Measurements from ENCODE around the gene MNAT1.
A peak's percentile ranks its signal among the peaks of the same experiment; 100 is the strongest.

MNAT1 gene

DNA sequence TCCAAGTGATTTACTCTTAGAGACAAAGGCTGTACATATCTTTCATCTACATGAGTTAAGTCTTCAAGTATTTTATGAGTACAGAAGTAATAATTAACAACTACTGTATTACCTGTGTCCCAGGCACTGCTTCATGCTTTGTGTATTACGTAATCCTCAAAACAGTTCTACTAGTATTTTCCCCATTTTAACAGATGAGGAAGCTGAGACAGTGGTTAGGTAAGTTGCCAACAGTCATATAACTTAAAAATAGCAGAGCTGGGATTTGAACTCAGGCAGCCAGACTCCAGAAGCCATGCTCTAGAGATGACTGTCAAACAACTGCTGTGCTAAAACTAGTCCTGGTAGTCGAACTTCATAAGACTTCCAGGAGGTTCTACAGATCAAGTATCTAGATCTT is 235.6 kb downstream of the MNAT1 start:
- H3K27me3 ChIP-seq (ENCODE audit: low read depth, low read length) = no peaks in the 10 kb centered on the region
- H3K9me3 ChIP-seq (ENCODE audit: control insufficient read depth in 1 of 2, low read length in 2 of 2) = no peaks in the 10 kb centered on the region
- peaks cover 0 to 4% of the 10 kb centered on the region in 2 donors for H3K36me3 ChIP-seq (ENCODE audit: control insufficient read depth in 1 of 2, insufficient read depth in 2 of 2, low read length in 2 of 2)
- peaks cover under 1 to 6% of the 10 kb centered on the region in 2 donors for H3K4me1 ChIP-seq (ENCODE audit: control insufficient read depth in 1 of 2, insufficient read depth in 2 of 2, low read length in 2 of 2)
- H3K27ac ChIP-seq (ENCODE audit: low read length) = no peak overlapping the region
- H3K4me3 ChIP-seq (ENCODE audit: low read depth in 1 of 2, low read length in 2 of 2) = no peak overlapping the region

DNA sequence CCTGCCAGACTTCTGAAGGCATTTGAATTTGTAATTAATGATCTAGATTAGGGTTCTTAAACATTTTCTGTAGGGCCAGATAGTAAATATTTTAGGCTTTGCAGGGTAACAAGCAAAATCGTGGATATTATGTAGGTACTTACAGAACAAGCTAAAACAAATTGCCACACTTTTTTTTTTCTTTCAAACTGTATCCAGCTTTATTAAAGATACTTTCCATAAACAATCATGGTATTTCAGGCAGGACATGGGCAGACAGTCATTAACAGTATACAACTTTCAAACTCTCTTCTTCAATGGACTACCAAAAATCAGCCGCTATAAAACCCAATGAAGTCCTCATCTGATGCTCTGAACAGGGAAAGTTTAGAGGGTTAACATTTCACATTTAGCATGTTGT is 236.7 kb downstream of the MNAT1 start:
- Histone ChIP-seq H3K27me3 (ENCODE audit: low read depth, low read length) (no peaks in the 10 kb centered on the region), H3K36me3 (ENCODE audit: control insufficient read depth in 1 of 2, insufficient read depth in 2 of 2, low read length in 2 of 2) (peaks cover 2 to 9% of the 10 kb centered on the region in 2 donors), H3K4me3 (ENCODE audit: low read depth in 1 of 2, low read length in 2 of 2) (no peak overlapping the region), H3K4me1 (ENCODE audit: control insufficient read depth in 1 of 2, insufficient read depth in 2 of 2, low read length in 2 of 2) (peaks cover 3 to 6% of the 10 kb centered on the region in 2 donors), H3K27ac (ENCODE audit: low read length) (no peak overlapping the region), H3K9me3 (ENCODE audit: control insufficient read depth in 1 of 2, low read length in 2 of 2) (no peaks in the 10 kb centered on the region)

DNA sequence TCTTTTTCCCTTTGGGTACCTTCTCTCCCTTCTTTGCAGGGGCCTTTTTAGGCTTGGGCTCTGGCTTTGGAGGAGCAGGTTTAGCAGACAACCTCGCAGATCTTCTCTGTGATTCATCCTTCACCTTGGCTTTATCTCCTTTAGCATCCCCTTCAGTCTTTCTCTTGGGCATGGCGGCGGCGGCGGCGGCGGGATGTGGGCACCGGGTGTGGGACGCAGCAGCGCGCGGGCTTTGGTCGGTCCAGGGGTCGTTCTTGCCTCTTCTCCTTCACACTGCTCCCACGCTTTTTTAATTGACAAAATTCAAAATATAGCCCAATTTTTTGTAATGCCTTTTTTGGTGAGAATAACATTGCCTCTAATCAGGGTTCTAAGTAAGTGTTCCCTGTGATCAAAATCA is 237.7 kb downstream of the MNAT1 start:
- peaks cover 7 to 9% of the 10 kb centered on the region in 2 donors for H3K36me3 ChIP-seq (ENCODE audit: control insufficient read depth in 1 of 2, insufficient read depth in 2 of 2, low read length in 2 of 2)
- no peak overlapping the region for H3K4me3 ChIP-seq (ENCODE audit: low read depth in 1 of 2, low read length in 2 of 2)
- no peaks in the 10 kb centered on the region for H3K27me3 ChIP-seq (ENCODE audit: low read depth, low read length)
- no peaks in the 10 kb centered on the region for H3K9me3 ChIP-seq (ENCODE audit: control insufficient read depth in 1 of 2, low read length in 2 of 2)
- H3K27ac ChIP-seq (ENCODE audit: low read length) = no peak overlapping the region
- H3K4me1 ChIP-seq (ENCODE audit: control insufficient read depth in 1 of 2, insufficient read depth in 2 of 2, low read length in 2 of 2) = peaks cover 3 to 6% of the 10 kb centered on the region in 2 donors

DNA sequence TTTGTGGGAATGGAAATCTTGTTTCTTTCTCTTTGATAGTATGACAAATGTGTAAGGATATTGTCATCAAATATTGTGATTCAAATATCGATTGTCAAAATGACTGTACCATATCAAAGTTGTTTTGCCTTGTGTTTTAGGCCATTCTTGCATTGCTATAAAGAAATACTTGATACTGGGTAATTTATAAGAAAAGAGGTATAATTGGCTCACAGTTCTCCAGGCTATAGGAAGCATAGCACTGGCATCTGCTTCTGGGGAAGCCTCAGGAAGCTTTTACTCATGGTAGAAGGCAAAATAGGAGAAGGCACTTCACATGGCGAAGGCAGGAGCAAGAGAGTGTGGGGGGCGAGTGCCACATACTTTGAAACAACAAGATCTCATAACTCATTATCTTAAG is 238.5 kb downstream of the MNAT1 start:
- Histone ChIP-seq H3K27ac (ENCODE audit: low read length) (no peak overlapping the region), H3K9me3 (ENCODE audit: control insufficient read depth in 1 of 2, low read length in 2 of 2) (no peaks in the 10 kb centered on the region), H3K27me3 (ENCODE audit: low read depth, low read length) (no peaks in the 10 kb centered on the region), H3K36me3 (ENCODE audit: control insufficient read depth in 1 of 2, insufficient read depth in 2 of 2, low read length in 2 of 2) (peaks cover 7 to 9% of the 10 kb centered on the region in 2 donors), H3K4me3 (ENCODE audit: low read depth in 1 of 2, low read length in 2 of 2) (no peak overlapping the region), H3K4me1 (ENCODE audit: control insufficient read depth in 1 of 2, insufficient read depth in 2 of 2, low read length in 2 of 2) (peaks cover 3 to 6% of the 10 kb centered on the region in 2 donors)

DNA sequence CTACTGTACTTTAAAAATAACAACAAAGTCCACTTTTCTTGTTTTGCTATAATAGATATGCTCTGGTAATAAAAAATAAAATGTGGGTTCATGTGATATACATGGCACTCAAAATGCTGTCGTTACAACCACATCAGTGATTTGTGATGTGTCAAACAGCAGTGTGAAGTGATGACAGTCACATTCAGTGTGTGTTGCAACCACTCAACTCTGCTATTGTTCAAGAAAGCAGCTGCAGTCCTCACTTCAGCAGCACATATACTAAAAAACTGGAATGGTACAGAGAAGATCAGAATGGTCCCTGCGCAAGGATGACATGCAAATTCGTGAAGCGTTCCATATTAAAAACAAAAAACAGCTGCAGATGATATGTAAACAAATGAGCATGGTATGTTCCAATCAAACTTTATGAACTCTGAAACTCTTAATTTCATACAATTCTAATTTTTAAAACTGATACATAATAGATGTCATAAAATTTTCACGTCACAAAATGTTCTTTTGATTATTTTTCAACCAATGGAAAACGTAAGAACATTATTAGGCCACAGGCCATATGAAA is 239.6 kb downstream of the MNAT1 start:
- Histone ChIP-seq H3K36me3 (ENCODE audit: control insufficient read depth in 1 of 2, insufficient read depth in 2 of 2, low read length in 2 of 2) (peaks cover 7 to 9% of the 10 kb centered on the region in 2 donors), H3K27ac (ENCODE audit: low read length) (no peak overlapping the region), H3K4me1 (ENCODE audit: control insufficient read depth in 1 of 2, insufficient read depth in 2 of 2, low read length in 2 of 2) (peaks cover 3 to 6% of the 10 kb centered on the region in 2 donors), H3K4me3 (ENCODE audit: low read depth in 1 of 2, low read length in 2 of 2) (no peak overlapping the region), H3K27me3 (ENCODE audit: low read depth, low read length) (no peaks in the 10 kb centered on the region), H3K9me3 (ENCODE audit: control insufficient read depth in 1 of 2, low read length in 2 of 2) (no peaks in the 10 kb centered on the region)

DNA sequence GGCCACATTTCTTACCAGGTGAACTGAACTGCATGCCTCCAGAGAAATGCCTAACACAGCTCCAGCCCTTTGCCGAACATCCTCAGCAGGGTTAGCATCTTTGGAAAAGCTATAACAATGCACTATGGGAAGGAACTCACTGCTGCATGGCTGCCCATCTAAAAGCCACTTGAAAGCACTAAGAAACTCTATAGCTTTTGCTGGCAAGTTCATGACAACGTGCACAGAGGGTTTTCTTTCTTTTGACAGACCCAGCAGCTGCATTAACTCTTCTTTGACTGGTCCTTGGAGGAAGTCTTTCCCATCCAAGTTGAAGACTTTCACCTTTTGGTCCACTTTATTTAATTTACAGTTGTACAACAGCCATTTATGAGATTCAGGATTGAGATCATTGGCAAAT is 241.0 kb downstream of the MNAT1 start:
- H3K36me3 ChIP-seq (ENCODE audit: control insufficient read depth in 1 of 2, insufficient read depth in 2 of 2, low read length in 2 of 2) = peaks cover 7 to 9% of the 10 kb centered on the region in 2 donors
- no peaks in the 10 kb centered on the region for H3K9me3 ChIP-seq (ENCODE audit: control insufficient read depth in 1 of 2, low read length in 2 of 2)
- no peak overlapping the region for H3K27ac ChIP-seq (ENCODE audit: low read length)
- peaks cover 6 to 14% of the 10 kb centered on the region in 2 donors for H3K4me1 ChIP-seq (ENCODE audit: control insufficient read depth in 1 of 2, insufficient read depth in 2 of 2, low read length in 2 of 2)
- no peak overlapping the region for H3K4me3 ChIP-seq (ENCODE audit: low read depth in 1 of 2, low read length in 2 of 2)
- no peaks in the 10 kb centered on the region for H3K27me3 ChIP-seq (ENCODE audit: low read depth, low read length)

DNA sequence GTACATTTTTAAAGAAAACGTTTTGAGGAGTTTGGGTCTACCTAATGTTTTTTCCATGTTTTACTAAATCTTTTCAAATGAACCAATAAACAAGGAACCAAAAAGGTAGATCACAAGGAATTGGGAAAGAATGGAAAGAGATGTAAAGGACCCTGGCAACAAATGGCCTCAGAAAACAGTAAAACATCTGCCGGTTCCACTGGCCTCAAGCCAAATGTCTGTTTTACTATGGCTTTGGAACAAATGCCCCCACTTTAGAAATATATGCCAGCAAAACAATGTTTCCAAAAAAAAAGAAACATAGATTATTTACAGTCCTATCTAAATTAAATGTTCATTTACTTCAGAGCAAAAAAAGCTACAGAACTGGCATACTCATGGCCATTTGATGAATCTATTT is 243.3 kb downstream of the MNAT1 start:
- no peaks in the 10 kb centered on the region for H3K9me3 ChIP-seq (ENCODE audit: control insufficient read depth in 1 of 2, low read length in 2 of 2)
- peaks cover 7 to 13% of the 10 kb centered on the region in 2 donors for H3K36me3 ChIP-seq (ENCODE audit: control insufficient read depth in 1 of 2, insufficient read depth in 2 of 2, low read length in 2 of 2)
- no peak overlapping the region for H3K27ac ChIP-seq (ENCODE audit: low read length)
- no peak overlapping the region for H3K4me3 ChIP-seq (ENCODE audit: low read depth in 1 of 2, low read length in 2 of 2)
- peaks cover 18 to 26% of the 10 kb centered on the region in 2 donors for H3K4me1 ChIP-seq (ENCODE audit: control insufficient read depth in 1 of 2, insufficient read depth in 2 of 2, low read length in 2 of 2)
- H3K27me3 ChIP-seq (ENCODE audit: low read depth, low read length) = no peaks in the 10 kb centered on the region

DNA sequence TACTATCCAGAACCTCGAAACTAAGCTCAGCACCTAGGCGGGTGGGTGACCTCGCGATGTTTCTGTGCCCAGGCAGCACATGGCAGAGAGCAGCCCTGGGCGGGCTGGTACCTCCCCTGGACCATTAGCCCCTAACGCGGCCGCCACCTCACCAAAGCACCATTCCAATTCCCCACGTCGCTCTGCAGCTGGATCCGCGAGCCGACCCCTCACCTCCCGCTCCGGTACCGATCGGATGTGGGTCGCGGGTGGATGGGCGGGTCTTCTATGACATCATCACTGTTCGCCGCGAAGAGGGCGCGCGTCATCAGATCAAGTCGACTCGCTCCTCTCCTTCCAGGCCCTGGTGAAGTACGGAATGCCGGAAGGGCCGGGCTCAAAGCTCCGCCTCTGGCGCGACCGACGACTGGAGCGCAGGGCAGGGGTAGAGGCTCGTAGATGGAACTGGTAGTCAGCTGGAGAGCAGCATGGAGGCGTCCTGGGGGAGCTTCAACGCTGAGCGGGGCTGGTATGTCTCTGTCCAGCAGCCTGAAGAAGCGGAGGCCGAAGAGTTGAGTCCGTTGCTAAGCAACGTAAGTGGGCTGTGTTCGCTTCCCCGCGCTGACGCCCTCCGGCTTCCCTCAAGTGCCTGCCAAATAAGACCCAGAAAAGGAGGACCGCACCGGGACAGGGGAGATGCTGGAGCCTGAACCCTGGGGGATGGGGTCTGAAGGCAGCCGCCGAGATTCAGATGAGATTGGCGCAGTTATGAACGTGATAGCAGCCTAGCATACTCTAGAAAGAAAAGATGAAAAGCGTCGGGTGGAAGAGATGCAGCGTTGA is 246.5 kb downstream of the MNAT1 start, which contains the start of the genes SLC38A6 and TRMT5:
Gene SLC38A6, plus strand, starts transcription at position 435 of the 822 bp plus-strand sequence. Its CDS starts 33 bp downstream, at position 468.
Gene TRMT5, minus strand, starts transcription at position 269 of the 822 bp plus-strand sequence. Its CDS starts 106 bp downstream, at position 163.
- peak within 1 kb of the TSS; percentile 93 to 95 for H3K4me3 ChIP-seq (ENCODE audit: low read depth in 1 of 2, low read length in 2 of 2)
- no peaks in the 10 kb centered on the region for H3K27me3 ChIP-seq (ENCODE audit: low read depth, low read length)
- H3K27ac ChIP-seq (ENCODE audit: low read length) = peak within 1 kb of the TSS; percentile 91
- peaks cover 7 to 20% of the 10 kb centered on the region in 2 donors for H3K36me3 ChIP-seq (ENCODE audit: control insufficient read depth in 1 of 2, insufficient read depth in 2 of 2, low read length in 2 of 2)
- no peaks in the 10 kb centered on the region for H3K9me3 ChIP-seq (ENCODE audit: control insufficient read depth in 1 of 2, low read length in 2 of 2)
- H3K4me1 ChIP-seq (ENCODE audit: control insufficient read depth in 1 of 2, insufficient read depth in 2 of 2, low read length in 2 of 2) = peaks cover 18 to 31% of the 10 kb centered on the region in 2 donors

DNA sequence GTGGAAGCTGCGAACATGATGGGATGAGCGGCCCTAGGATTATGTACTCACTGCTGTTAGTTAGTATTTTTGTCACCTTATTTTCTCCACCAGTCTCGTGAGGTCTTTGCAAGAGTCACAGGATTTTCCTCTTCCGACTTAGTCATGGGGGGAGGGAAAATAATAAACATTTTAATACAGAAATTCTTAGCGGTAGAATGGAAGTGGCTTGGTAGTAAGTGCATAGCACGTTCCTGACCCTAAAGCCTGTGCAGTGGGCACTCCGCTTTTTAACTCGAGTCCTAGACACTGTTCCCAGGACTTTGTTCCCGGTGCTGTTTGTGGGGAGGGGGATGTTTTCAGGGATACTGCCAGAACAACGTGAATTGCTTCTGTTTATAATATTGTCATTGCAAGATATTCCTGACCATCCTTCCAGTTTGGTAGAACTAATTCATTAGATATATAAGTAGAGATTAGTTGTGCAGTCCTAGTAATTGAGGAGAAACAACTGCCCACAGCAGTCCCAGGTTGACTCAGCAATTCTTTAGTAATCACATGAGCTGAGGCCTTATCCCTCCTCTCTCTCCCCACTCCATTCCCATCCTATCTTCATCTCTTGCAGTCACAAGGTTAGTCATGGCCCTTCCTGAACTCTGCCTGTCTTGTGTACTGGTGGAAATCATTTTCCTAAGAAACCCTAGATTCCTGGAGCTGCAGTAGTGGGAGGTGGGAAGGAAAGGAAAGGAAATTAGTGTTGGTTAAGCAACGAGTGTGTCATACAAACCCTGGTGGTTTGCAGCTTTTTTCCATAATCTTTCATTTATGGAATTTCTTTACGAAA is 247.3 kb downstream of the MNAT1 start:
- H3K27me3 ChIP-seq (ENCODE audit: low read depth, low read length) = no peaks in the 10 kb centered on the region
- peak overlapping the region; percentile 93 to 95 for H3K4me3 ChIP-seq (ENCODE audit: low read depth in 1 of 2, low read length in 2 of 2)
- H3K4me1 ChIP-seq (ENCODE audit: control insufficient read depth in 1 of 2, insufficient read depth in 2 of 2, low read length in 2 of 2) = peaks cover 18 to 31% of the 10 kb centered on the region in 2 donors
- peaks cover 0 to 23% of the 10 kb centered on the region in 2 donors for H3K36me3 ChIP-seq (ENCODE audit: control insufficient read depth in 1 of 2, insufficient read depth in 2 of 2, low read length in 2 of 2)
- no peaks in the 10 kb centered on the region for H3K9me3 ChIP-seq (ENCODE audit: control insufficient read depth in 1 of 2, low read length in 2 of 2)
- H3K27ac ChIP-seq (ENCODE audit: low read length) = peak overlapping the region; percentile 91

GRCh38 chr14:60984196-60984595 is 249.6 kb downstream of the MNAT1 start:
- Histone ChIP-seq H3K27ac (ENCODE audit: low read length) (no peak overlapping the region), H3K9me3 (ENCODE audit: control insufficient read depth in 1 of 2, low read length in 2 of 2) (no peaks in the 10 kb centered on the region), H3K36me3 (ENCODE audit: control insufficient read depth in 1 of 2, insufficient read depth in 2 of 2, low read length in 2 of 2) (peaks cover 9 to 36% of the 10 kb centered on the region in 2 donors), H3K4me3 (ENCODE audit: low read depth in 1 of 2, low read length in 2 of 2) (no peak overlapping the region), H3K27me3 (ENCODE audit: low read depth, low read length) (no peaks in the 10 kb centered on the region), H3K4me1 (ENCODE audit: control insufficient read depth in 1 of 2, insufficient read depth in 2 of 2, low read length in 2 of 2) (peaks cover 18 to 31% of the 10 kb centered on the region in 2 donors)

DNA sequence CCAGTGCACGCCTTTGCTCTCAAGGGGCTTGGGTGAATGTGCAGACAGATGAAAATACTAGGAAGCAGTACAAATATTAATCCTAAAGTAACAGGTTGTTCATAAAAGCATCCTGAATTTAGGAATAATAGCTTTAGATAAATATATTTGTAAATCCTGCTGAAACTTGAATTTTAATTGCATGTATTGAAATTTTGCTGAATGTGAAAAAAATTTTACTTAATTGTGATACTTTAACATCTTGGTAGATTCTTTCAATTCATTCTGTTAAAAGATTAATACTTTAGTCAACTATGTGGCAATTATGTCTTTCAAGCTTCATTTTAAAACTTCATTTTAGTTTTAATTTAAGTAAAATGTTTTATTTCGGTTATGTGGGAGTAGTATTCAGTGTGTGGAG is 251.9 kb downstream of the MNAT1 start:
- H3K27ac ChIP-seq (ENCODE audit: low read length) = no peak overlapping the region
- H3K36me3 ChIP-seq (ENCODE audit: control insufficient read depth in 1 of 2, insufficient read depth in 2 of 2, low read length in 2 of 2) = peaks cover 15 to 45% of the 10 kb centered on the region in 2 donors
- H3K4me3 ChIP-seq (ENCODE audit: low read depth in 1 of 2, low read length in 2 of 2) = no peak overlapping the region
- no peaks in the 10 kb centered on the region for H3K27me3 ChIP-seq (ENCODE audit: low read depth, low read length)
- H3K4me1 ChIP-seq (ENCODE audit: control insufficient read depth in 1 of 2, insufficient read depth in 2 of 2, low read length in 2 of 2) = peaks cover 12 to 20% of the 10 kb centered on the region in 2 donors
- H3K9me3 ChIP-seq (ENCODE audit: control insufficient read depth in 1 of 2, low read length in 2 of 2) = no peaks in the 10 kb centered on the region

All from muscle layer of duodenum (tissue), 2 donors.